HepG2 (cell line): ENCODE data around the gene SYS1. TPM values are rescaled to one million over a fixed set of nuclear protein-coding genes. Genes with fewer than 3 reads are reported as not detected.

Experiments used
- BCL6 ChIP-seq: IDR thresholded peaks from 2 replicates; pipeline ENCODE4 v1.6.1; 2016; ENCODE audit warnings: missing genetic modification reagents, missing compliant biosample characterization
- FLYWCH1 ChIP-seq: sonication (generic); formaldehyde crosslinking; IDR thresholded peaks from 2 replicates; pipeline ENCODE4 v1.8.1; 2023; ENCODE audit warnings: mild to moderate bottlenecking, missing genetic modification reagents
- FOSL2 ChIP-seq: sonication (generic); formaldehyde crosslinking; IDR thresholded peaks from 2 replicates; pipeline ENCODE4 v1.4.0; 2020; ENCODE audit warnings: missing genetic modification reagents
- FOXA1 ChIP-seq, 2 experiments: fragments of 450-650 bp in 1 of 2; sonication (generic) in 1 of 2; formaldehyde crosslinking in 1 of 2; IDR thresholded peaks; 2 replicates each; pipeline versions ENCODE4 v1.4.0 to v1.6.1; 2016 to 2020; ENCODE audit warnings: missing genetic modification reagents in 1 of 2
- HDAC1 ChIP-seq: sonication (generic); formaldehyde crosslinking; IDR thresholded peaks from 2 replicates; pipeline ENCODE4 v1.5.1; 2020; ENCODE audit warnings: mild to moderate bottlenecking, missing genetic modification reagents
- HNRNPK ChIP-seq: fragments of 200-400 bp; formaldehyde crosslinking; IDR thresholded peaks from 2 replicates; pipeline ENCODE4 v1.6.1; 2018; ENCODE audit warnings: low read length, low read depth, moderate library complexity, mild to moderate bottlenecking; ENCODE audit not compliant: poor library complexity, severe bottlenecking
- JUND ChIP-seq: sonication (generic); formaldehyde crosslinking; IDR thresholded peaks from 2 replicates; pipeline ENCODE4 v1.8.0; 2022; ENCODE audit warnings: mild to moderate bottlenecking, missing genetic modification reagents
- NR2F6 ChIP-seq, 2 experiments: IDR thresholded peaks; 2 replicates each; pipeline ENCODE4 v1.6.1; 2016; ENCODE audit warnings: antibody characterized with exemption in 1 of 2, mild to moderate bottlenecking in 1 of 2
- ZBTB21 ChIP-seq: sonication (generic); formaldehyde crosslinking; IDR thresholded peaks from 2 replicates; pipeline ENCODE4 v1.4.0; 2020; ENCODE audit warnings: missing genetic modification reagents
- ZNF350 ChIP-seq: sonication (generic); formaldehyde crosslinking; IDR thresholded peaks from 2 replicates; pipeline ENCODE4 v1.4.0; 2020; ENCODE audit warnings: mild to moderate bottlenecking, low read depth, missing genetic modification reagents, borderline replicate concordance
- ZNF672 ChIP-seq: sonication (generic); formaldehyde crosslinking; IDR thresholded peaks from 2 replicates; pipeline ENCODE4 v1.8.1; 2022; ENCODE audit warnings: missing genetic modification reagents
- ZNF773 ChIP-seq: sonication (generic); formaldehyde crosslinking; IDR thresholded peaks from 2 replicates; pipeline ENCODE4 v1.4.0; 2020; ENCODE audit warnings: missing genetic modification reagents, borderline replicate concordance
- ZSCAN21 ChIP-seq: sonication (generic); formaldehyde crosslinking; IDR thresholded peaks from 2 replicates; pipeline ENCODE4 v1.8.0; 2022; ENCODE audit warnings: mild to moderate bottlenecking, missing genetic modification reagents, moderate library complexity, borderline replicate concordance
- polyA plus RNA-seq, 8 experiments: library from polyadenylated mRNA; depleted of rRNA in 3 of 8; stranded (reverse) in 7 of 8; unstranded in 1 of 8; fragments of >200 nt; fragmentation: Illumina TruSeq in 4 of 8; extraction: Trizol in 4 of 8; gene quantifications; 2 replicates each; pipeline versions ENCODE4 v1.2.1 to v1.2.3, GENCODE V29; 2011 to 2016; ENCODE audit warnings: low read depth in 4 of 8, missing spikeins in 1 of 8, mixed read lengths in 1 of 8; ENCODE audit not compliant: insufficient read depth in 1 of 8
- total RNA-seq, 5 experiments: library from RNA; depleted of rRNA; stranded (reverse); fragments of >200 nt; fragmentation: Illumina TruSeq; extraction: Trizol; gene quantifications; 2 replicates each; pipeline ENCODE4 v1.2.3, GENCODE V29; 2016; ENCODE audit warnings: low read depth in 1 of 5
- TF ChIP-seq, protein P1 (sequence below): sonication (generic); formaldehyde crosslinking; IDR thresholded peaks from 2 replicates; pipeline ENCODE4 v1.5.1; 2020; ENCODE audit warnings: missing genetic modification reagents, mild to moderate bottlenecking, borderline replicate concordance
- TF ChIP-seq, protein P2 (sequence below): sonication (generic); formaldehyde crosslinking; IDR thresholded peaks from 2 replicates; pipeline ENCODE4 v1.9.0; 2021; ENCODE audit warnings: missing genetic modification reagents, borderline replicate concordance
- TF ChIP-seq, protein P3 (sequence below): sonication (generic); formaldehyde crosslinking; IDR thresholded peaks from 2 replicates; pipeline ENCODE4 v1.5.1; 2020; ENCODE audit warnings: mild to moderate bottlenecking, moderate library complexity, missing genetic modification reagents
- TF ChIP-seq, protein P4 (sequence below): IDR thresholded peaks from 2 replicates; pipeline ENCODE4 v1.6.1; 2016; ENCODE audit warnings: low read depth, missing genetic modification reagents, missing compliant biosample characterization

The SYS1 gene
- total and polyA plus RNA-seq, 2 of the 13 experiments (the other 11 are each of a cell fraction or from before 2014, with no cell fraction given), result 38.3 to 65.6 TPM

DNA sequence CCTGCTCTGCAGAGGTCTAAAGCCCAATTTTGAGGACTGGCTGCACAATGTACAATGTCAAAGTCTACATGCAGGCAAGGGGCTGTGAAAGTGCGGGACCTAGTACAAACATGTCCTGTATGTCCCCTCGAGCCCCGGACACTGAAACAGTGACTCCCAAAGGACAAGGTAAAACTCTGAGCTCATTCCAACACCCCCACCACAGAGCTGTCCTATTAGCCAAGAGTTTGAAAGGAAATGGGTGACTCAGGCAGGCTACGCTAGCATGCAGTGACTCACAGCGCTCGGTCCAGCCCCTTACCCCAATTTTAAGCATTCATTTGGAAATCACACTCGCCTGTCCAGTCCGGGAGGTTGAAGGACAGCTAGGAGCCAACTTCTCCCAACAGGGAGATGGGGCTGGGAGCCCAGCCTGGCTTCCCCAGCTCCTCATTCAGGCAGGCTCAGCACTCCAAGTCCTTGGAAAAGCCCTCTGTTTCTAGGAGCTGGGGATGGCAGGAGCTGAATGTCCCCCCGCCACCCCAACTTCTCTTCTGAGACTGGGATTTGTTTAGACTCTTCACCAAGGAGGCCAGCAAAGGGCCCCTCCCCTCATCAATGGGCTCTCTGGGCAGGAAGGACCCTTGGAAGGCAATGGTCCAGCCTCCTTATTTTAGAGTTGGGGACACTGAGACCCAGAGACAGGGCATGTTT, 18.6 kb upstream of the SYS1 start (continued):
- TF ChIP-seq, protein P1, sequence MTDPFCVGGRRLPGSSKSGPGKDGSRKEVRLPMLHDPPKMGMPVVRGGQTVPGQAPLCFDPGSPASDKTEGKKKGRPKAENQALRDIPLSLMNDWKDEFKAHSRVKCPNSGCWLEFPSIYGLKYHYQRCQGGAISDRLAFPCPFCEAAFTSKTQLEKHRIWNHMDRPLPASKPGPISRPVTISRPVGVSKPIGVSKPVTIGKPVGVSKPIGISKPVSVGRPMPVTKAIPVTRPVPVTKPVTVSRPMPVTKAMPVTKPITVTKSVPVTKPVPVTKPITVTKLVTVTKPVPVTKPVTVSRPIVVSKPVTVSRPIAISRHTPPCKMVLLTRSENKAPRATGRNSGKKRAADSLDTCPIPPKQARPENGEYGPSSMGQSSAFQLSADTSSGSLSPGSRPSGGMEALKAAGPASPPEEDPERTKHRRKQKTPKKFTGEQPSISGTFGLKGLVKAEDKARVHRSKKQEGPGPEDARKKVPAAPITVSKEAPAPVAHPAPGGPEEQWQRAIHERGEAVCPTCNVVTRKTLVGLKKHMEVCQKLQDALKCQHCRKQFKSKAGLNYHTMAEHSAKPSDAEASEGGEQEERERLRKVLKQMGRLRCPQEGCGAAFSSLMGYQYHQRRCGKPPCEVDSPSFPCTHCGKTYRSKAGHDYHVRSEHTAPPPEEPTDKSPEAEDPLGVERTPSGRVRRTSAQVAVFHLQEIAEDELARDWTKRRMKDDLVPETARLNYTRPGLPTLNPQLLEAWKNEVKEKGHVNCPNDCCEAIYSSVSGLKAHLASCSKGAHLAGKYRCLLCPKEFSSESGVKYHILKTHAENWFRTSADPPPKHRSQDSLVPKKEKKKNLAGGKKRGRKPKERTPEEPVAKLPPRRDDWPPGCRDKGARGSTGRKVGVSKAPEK (CRISPR knock-in tag), result peak; percentile 48; the same call in 1 of the 2 replicates
- TF ChIP-seq, protein P2, sequence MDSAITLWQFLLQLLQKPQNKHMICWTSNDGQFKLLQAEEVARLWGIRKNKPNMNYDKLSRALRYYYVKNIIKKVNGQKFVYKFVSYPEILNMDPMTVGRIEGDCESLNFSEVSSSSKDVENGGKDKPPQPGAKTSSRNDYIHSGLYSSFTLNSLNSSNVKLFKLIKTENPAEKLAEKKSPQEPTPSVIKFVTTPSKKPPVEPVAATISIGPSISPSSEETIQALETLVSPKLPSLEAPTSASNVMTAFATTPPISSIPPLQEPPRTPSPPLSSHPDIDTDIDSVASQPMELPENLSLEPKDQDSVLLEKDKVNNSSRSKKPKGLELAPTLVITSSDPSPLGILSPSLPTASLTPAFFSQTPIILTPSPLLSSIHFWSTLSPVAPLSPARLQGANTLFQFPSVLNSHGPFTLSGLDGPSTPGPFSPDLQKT (CRISPR knock-in tag), result no peak
- TF ChIP-seq, protein P3, sequence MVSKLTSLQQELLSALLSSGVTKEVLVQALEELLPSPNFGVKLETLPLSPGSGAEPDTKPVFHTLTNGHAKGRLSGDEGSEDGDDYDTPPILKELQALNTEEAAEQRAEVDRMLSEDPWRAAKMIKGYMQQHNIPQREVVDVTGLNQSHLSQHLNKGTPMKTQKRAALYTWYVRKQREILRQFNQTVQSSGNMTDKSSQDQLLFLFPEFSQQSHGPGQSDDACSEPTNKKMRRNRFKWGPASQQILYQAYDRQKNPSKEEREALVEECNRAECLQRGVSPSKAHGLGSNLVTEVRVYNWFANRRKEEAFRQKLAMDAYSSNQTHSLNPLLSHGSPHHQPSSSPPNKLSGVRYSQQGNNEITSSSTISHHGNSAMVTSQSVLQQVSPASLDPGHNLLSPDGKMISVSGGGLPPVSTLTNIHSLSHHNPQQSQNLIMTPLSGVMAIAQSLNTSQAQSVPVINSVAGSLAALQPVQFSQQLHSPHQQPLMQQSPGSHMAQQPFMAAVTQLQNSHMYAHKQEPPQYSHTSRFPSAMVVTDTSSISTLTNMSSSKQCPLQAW (CRISPR knock-in tag), result peak; percentile 70
- TF ChIP-seq ZNF773 (CRISPR knock-in tag) (0 out of 2 replicates have a peak, but pooled peaks have one; percentile 29), ZBTB21 (CRISPR knock-in tag) (peak; percentile 78), FOSL2 (peak; percentile 98), ZNF350 (CRISPR knock-in tag) (no peak; the same call in 1 of the 2 replicates), ZSCAN21 (CRISPR knock-in tag) (peak; percentile 83), FLYWCH1 (CRISPR knock-in tag) (0 out of 2 replicates have a peak, but pooled peaks have one; percentile 47), FOXA1 (IDR thresholded peaks at IDR 0.05) (no peak), FOXA1 (CRISPR knock-in tag; IDR thresholded peaks at IDR 0.05) (no peak; the same call in 1 of the 2 replicates), JUND (CRISPR knock-in tag) (peak; percentile 89), HDAC1 (CRISPR knock-in tag) (peak; percentile 59; the same call in 1 of the 2 replicates), NR2F6 (IDR thresholded peaks at IDR 0.05) (peak; percentile 37), NR2F6 (CRISPR knock-in tag; IDR thresholded peaks at IDR 0.05) (peak; percentile 41), ZNF672 (CRISPR knock-in tag) (no peak), BCL6 (CRISPR knock-in tag) (peak; percentile 56; the same call in 1 of the 2 replicates), HNRNPK (no peak)
- TF ChIP-seq, protein P4, sequence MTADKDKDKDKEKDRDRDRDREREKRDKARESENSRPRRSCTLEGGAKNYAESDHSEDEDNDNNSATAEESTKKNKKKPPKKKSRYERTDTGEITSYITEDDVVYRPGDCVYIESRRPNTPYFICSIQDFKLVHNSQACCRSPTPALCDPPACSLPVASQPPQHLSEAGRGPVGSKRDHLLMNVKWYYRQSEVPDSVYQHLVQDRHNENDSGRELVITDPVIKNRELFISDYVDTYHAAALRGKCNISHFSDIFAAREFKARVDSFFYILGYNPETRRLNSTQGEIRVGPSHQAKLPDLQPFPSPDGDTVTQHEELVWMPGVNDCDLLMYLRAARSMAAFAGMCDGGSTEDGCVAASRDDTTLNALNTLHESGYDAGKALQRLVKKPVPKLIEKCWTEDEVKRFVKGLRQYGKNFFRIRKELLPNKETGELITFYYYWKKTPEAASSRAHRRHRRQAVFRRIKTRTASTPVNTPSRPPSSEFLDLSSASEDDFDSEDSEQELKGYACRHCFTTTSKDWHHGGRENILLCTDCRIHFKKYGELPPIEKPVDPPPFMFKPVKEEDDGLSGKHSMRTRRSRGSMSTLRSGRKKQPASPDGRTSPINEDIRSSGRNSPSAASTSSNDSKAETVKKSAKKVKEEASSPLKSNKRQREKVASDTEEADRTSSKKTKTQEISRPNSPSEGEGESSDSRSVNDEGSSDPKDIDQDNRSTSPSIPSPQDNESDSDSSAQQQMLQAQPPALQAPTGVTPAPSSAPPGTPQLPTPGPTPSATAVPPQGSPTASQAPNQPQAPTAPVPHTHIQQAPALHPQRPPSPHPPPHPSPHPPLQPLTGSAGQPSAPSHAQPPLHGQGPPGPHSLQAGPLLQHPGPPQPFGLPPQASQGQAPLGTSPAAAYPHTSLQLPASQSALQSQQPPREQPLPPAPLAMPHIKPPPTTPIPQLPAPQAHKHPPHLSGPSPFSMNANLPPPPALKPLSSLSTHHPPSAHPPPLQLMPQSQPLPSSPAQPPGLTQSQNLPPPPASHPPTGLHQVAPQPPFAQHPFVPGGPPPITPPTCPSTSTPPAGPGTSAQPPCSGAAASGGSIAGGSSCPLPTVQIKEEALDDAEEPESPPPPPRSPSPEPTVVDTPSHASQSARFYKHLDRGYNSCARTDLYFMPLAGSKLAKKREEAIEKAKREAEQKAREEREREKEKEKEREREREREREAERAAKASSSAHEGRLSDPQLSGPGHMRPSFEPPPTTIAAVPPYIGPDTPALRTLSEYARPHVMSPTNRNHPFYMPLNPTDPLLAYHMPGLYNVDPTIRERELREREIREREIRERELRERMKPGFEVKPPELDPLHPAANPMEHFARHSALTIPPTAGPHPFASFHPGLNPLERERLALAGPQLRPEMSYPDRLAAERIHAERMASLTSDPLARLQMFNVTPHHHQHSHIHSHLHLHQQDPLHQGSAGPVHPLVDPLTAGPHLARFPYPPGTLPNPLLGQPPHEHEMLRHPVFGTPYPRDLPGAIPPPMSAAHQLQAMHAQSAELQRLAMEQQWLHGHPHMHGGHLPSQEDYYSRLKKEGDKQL (CRISPR knock-in tag), result peak; percentile 57; the same call in 1 of the 2 replicates
